NCI-H1436 (cell line): Measurements from ENCODE around the gene ZNF276.
A peak's percentile ranks its signal among the peaks of the same experiment; 100 is the strongest.
"Not testable (repeated sequence)": the region's sequence is repeated elsewhere in the genome, so short reads cannot be mapped to it uniquely, and the experiment has no call there.

Experiments
- DNase-seq: peaks from one replicate; lab custom pipeline; 2025; lab: John Stamatoyannopoulos, UW

The ZNF276 gene

DNA sequence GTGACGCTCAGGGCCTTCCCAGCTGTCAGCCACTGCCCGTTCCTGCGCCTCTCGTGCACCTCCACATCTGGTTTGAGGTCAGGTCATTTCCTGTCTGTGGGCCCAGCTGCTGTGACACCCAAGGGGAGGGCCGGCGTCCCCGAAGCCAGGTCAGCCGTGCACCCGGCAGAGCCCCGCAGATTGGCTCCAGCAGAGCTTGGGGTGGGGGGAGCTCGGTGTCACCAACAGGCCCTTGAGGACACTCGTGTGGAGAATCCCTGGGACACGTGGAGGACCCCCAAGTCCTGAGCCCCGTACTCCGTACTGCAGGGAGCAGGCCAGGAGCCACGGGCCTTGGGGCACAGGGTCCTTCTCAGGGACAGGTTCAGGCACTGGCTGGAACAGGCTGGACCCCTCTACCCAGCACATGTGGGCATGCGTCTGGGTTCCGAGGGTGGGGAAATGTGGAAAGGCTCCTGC lies 24.6 kb upstream of the ZNF276 start:
- no peak for DNase-seq

DNA sequence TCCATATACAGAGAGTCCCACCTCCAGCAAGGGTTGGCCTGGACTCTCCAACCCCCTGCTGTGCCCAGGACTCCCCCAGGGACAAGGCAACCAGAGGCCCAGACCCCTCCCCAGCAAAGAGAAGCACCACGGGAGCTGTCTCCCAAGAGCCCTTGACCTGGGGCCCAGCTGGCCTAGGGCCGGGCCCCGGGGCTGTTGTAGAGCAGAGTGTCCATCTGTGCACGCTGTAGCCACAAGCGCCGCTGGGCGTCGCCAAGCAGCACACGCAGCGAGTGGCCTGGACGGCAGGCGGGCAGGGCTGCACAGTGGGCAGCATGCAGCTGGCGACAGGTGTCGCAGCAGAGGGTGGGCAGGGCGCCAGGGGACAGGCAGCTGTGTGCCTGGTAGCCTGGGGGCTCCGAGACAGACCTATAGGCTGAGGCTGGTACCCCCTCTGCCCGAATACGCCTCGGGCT lies 24.1 kb upstream of the ZNF276 start:
- DNase-seq = no peak

DNA sequence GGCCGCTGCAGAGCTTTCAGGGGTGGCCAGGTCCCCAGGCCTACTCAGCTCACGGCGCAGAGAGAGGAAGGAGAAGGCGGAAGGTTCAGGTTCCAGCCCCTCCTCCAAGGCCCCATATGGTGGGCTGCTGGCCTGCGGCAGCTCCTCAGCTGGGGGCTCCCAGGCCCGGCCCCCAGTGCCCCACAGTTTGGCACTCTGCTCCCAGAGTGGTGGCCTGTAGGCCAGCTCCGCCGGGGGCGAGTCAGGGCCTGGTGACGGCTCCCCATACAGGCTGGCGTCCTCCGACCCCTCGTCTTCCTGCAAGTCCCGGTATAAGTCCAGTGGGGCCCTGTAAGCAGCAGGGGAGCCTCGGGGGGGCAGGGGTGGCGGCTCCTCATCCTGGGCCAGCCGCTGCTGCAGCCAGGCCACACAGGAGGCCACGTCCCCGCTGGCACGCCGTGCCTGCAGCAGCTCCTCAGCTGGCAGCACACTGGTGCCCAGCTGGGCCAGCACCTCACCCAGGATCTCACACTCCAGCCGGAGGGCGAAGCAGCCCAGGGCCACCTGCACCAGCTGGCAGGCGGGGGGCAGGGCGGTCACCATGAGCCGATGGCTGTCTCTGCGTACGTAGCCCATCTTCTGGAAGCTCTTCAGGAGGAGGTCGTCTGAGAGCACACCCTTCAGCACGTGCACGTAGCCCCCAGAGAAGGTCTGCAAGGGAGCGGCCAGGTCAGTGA lies 23.6 kb upstream of the ZNF276 start:
- no peak for DNase-seq

DNA sequence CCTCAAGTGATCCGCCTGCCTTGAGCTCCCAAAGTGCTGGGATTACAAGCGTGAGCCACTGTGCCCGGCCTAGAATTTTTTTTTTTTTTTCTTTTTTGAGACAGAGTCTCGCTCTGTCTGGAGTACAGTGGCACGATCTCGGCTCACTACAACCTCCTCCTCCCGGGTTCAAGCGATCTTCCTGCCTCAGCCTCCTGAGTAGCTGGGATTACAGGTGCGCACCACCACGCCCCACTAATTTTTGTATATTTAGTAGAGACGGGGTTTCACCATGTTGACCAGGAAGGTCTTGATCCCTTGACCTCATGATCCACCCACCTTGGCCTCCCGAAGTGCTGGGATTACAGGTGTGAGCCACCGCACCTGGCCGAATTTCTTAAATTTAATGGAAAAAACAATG lies 22.6 kb upstream of the ZNF276 start:
- not testable (repeated sequence) for DNase-seq

DNA sequence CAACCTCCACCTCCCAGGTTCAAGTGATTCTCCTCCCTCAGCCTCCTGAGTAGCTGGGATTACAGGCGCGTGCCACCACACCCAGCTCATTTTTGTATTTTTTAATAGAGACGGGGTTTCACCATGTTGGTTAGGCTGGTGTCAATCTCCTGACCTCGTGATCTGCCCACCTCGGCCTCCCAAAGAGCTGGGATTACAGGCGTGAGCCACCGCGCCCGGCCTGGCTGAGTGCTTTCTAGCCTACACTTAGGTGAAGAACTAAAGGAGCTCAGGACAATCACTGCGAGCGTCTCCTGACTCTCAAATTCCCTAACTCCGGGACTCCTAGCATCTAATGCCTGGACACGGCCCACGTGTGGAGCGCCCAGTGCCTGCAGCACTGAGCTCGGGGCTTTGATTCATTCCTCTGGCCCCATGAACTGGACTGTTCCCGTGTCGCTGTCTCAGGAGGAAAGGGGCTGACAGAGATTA lies 21.7 kb upstream of the ZNF276 start:
- DNase-seq = not testable (repeated sequence)

DNA sequence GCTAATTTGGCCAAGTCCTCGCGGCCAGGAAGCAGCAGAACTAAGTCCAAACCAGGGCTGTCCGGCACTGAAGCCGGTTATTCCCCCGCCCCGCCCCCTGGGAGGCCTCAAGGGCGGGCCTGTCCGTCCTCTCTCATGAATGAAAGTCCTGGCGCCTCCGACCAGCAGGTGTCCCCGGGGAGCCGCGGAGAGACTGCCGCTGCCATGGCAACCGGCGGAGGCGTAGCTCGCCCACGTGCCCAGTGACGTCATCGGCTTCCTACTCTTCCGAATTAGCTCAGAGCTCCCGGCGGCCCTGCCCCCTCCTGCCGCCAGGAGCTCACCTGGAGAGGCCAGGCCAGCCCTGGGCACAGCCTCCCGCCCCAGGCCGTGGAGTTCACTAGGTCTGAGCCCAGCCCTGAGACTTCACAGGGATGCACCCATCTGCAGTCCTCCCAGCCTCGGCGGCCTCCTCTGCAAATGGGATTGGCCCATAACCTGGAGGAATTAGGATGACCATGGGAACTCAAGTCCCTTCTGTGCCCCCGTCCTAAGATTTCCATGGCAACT lies 21.2 kb upstream of the ZNF276 start:
- peak; percentile 99 for DNase-seq

DNA sequence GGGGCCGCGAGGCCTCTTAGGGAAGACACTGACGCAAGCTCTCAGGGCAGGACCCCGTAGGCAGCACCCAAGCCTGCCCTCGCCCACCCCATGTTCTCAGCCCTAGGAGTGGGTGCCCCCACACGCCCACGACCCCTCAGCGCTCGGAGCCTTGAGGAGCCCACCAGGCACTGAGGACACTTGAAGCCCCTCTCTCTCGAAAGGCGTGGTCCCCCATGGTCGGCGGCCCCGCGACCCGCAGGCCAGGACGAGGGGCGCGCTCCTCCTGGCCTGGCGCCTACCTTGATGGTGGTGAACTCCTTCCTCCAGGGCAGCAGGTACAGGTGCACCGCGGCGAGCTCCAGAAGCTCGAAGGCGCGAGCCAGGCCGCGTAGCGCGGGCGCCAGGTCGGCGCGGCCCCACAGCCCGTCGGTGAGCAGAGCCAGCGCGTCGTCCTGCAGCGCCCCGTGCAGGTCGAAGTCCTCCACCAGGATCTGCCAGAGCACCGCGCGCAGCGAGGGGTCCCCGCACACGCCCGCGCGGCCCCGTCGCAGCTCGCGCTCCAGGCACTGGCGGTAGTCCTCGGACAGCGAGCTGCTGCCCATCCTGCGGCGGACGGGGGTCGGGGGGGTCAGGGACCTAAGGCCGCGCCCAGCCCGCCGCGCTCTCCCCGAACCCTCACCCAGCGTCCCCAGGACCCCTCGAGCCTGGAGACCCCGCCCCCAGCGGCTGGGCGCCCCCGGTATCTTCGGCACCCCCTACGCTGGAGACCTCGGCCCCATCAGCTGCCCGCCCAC lies 20.5 kb upstream of the ZNF276 start:
- DNase-seq = peak; percentile 52

DNA sequence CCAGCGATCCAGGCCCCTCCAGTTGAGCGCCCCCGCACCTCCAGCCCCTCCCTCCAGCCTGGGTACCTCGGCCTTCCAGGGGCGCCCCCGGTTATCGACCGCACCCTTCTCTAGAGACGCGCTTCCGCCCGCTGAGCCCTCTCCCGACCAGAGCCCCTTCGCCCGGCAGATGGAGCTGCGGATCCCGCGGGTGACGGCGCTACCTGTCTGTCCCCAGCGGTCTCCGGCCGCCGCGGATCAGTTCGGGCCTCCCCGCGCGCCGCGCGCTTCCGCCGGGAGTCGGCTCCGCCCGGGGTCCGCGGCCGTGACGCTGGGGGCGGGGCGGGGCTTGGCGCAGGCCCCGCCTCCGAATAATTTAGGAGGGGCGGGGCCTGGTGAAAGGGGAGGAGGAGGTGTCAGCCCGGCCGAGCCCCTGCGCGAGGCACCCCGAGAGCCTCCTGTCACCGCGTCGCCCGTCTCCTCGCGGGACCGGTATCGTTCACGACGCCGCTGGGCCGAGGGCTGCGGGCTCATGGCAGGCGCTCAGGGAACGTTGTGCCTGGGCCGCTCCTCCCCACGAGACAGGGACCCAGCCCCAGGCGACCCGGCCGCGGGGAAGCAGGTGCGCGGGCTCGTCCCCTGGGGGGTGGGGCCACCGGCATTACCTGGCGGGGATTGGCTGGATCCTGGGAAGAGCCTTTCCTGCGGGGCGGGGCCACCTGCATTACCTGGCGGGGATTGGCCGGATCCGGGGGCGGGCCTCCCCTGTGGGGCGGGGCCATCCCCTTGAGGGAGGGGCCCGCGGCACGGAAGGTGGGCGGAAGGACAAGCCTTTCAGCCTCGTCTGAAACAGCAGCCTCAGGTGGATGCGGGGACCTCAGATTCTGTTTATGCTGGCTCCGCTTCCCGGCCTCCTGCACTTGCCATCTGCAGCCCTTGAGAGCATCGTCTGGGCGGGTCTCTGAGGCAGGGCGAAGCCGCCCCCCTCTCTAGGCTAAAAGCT lies 19.6 kb upstream of the ZNF276 start, which contains the start of gene SPATA2L:
TSS of gene SPATA2L (minus strand) at position 281 of the 982 bp plus-strand sequence. CDS start 473 bp downstream, outside the sequence.
- peak; percentile 97 for DNase-seq

DNA sequence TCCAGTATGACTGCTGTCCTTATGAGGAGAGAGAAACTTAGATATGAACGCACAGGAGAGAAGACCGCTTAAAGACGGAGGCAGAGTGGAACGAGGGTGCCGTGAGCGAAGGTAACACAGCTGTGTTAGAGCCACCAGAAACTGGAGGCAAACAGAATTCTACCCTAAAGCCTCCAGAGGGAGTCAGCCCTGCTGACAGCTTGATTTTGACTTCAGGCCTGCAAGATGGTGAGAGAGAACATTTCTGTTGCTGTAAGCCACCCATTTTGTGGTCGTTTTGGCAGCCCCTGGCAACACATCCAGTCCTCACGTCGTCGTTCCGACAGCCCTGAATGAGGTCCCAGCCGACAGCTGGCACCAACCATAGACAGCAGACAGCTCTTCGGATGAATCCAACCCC lies 17.1 kb upstream of the ZNF276 start:
- DNase-seq = no peak

DNA sequence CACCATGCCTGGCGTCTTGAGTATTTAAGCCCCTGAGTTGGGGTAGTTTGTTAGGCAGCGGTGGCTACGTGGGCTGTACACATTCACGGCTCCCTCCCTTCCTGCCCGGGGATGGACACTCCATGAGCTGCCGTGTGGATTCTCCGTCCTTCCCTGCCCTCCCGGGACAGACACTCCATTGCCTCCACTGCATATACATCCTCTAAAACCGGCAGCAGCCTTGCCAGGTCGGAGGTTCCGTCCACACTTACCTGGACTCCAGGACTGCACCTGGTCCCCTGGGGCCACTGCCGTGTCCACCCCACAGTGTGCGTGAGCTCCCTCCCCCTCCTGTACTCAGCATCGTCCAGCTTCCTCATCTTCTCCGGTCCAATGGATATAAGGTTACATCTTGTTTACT lies 16.3 kb upstream of the ZNF276 start:
- no peak for DNase-seq

DNA sequence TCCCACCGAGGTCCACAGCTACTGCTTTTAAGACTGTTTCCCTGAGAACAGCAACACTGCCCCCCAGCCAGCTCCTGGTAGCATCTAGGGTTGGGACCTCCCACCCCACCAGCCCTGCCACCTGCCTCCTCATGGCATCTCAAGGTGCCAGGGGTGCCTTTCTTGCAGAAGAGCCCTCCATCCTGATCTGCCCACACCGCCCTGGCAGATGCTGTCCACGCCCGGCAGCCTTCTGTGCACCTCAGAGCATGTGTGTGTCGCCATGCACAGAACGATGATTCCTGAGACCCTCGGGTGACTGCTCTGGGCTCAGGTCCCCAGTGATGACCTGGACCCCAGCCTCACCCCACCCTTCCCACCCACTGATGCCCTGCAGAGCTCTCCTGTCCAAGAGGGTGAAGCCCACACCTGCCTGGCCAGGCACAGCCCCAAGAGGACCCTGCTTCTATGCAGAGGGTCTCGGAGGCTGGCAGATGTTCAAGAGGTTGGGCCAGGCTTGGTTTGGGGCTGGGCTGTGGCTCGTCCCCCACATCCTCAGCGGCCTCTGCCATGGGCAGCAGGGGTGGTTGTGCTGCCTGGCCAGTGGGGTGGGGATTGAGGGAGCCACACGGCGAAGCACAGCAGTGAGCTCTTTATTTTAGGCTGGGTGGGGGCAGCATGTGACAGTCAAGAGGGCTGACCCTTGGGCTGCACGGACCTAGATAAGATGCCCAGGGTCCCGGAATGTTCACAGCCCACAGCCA lies 14.6 kb upstream of the ZNF276 start:
- no peak for DNase-seq

DNA sequence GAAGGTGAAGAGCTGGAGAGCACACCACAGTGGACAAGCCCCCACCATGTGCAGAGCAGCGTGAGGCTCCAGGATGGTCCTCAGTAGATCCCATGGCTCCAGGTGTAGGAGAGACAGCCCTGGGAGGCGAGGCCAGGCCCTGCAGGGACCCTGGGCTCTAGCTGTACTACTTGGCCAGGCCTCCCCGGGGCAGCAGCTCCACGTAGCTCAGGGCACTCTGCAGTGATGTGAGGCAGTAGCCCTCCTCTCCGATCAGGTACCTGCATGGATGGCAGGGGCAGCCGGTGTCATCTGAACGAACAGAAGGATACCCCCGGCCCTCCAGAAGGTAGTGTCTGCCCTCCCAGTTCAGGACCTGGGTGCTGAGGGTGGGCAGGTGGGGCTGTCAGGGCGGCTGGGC lies 13.6 kb upstream of the ZNF276 start:
- no peak for DNase-seq

DNA sequence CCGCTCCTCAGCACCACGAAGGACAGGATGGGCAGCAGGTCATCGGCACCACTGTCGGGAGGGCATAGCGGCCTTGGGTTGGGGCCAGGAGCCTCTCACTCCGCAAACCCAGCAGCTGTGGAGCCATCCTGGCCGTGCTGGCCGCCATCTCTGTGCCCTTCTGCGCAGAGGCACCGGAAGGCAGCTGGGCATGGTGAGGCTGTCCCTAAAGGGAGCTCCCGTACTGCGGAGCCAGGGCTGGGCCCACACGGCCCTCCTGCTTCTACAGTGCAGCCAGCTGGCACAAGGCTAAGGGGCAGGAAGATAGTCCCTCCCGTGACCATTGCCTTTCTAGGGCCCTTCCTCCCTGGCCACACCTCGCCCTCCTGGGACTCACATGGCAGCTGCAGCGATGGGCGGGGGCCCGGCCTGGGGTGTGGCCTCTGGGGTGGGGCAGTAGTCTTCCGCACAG lies 12.8 kb upstream of the ZNF276 start:
- DNase-seq = no peak

DNA sequence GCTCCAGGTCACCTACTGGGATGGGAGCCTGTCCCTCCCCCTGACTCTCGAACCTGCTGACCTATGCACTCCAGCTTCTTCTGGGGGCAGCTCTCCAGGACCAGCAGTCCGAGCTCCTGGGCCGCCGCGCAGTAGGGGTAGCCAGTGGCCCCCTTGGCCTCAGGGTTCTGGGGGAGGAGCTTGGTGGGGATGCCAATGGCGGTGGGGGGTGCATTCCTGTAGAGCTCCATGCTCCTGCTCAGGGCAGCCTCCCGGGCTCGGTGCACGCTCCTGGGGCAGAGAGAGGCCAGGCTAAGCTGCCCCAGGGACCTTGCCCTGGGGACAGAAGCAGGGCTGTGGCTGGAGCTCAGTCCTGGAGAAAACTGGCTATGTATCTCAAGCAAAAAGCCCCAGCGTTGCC lies 12.2 kb upstream of the ZNF276 start:
- DNase-seq = no peak

DNA sequence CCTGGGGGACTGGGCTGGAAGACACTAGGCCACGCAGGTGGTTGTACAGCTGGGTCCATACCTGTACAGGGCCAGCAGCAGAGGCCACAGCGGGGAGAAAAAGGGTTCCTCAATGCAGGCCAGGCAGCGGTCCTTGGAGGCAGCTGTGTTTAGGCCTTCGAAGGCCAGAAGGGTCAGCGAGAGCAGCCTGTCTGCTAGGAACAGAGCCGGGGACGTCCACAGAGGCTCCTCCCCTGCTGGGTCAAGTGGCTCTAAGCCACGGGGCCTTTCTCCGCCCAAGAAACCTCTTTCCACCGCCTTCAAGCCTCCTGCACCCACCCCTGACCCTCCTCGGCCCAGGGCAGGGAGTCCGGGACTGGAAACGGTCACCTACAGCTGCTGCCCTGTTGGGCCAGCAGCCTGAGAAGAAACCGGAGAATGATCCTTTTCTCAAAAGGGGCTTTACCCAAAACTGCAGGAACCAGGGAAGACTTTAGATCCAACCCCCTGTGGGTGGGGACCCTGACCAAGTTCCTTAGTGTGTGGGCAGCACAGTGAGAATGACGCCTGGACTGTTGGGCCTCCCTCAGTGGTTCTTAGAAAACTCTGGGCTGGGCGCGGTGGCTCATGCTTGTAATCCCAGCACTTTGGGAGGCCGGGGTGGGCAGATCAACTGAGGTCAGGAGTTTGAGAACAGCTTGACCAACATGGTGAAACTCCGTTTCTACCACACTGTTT lies 11.5 kb upstream of the ZNF276 start:
- no peak for DNase-seq

DNA sequence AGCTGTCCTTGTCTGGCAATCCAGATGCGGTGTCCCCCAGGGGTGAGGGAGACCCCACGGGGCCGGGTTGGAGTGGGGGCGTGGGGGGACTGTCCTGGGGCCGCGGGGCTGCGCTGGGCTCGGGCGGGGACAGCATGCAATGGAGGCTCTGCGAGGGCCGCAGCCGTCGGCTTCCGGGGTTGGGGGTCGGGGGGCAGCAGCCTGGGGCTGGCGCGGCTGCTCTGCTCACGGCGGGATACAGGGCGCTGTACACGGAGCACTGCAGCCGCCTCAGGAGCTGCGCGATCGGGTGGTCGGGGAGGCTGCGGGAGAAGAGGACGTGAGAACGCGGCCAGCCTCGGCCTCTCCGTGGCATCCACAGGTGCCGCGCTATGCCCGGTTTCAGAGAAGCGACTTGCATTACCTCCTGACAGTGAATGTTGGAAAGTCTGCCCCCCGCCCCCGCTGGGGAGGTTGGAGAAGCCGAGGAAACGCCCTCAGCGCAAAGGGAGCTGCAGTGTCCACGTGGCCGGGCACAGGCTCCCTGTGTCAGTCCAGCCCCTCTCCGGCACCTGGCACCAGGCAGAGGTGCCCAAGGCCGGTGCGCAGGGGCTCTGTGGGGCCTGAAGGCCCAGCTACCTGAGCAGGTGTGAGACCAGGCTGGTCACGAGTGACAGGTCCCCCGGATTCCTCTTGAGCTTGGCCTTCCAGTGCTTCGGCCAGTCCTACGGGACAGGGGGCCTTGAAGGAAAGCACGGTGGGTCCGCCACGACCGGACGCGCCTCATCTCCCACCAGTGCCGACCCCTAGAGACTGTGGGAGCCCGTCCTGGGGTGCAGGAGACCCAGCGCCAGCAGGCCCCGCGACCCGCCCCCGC lies 10.4 kb upstream of the ZNF276 start:
- no peak for DNase-seq

DNA sequence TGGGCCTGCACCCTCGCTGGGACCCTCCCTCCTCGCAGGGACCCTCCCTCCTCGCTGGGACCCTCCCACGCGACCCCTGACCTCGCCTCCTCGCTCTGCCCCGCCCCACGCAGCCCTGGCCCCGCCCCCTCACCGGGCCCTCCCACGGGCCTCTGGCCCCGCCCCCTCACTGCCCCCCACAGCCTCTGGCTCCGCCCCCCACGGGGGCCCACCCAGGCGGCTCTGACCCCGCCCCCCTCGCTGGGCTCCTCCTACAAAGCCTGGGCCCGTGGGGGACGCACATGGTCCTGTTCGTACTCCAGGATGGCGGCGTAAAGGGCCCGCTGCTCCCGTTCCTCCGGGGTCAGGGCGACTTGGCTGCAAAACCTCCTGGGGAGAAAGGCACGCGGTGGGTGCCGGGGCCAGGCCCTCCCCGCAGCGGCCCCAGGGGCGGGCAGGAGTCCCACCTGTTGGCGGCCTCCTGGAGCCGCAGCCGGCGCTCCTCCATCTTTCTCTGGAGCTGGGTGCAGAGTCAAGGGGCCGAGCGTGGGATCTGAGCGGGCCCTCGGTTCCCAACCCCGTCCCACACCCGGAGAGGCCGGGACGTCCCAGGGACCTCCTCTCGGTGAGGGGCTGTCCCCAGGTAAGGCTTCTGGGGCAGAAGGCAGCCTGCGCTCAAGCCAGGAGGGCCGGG lies 9.6 kb upstream of the ZNF276 start:
- no peak for DNase-seq

DNA sequence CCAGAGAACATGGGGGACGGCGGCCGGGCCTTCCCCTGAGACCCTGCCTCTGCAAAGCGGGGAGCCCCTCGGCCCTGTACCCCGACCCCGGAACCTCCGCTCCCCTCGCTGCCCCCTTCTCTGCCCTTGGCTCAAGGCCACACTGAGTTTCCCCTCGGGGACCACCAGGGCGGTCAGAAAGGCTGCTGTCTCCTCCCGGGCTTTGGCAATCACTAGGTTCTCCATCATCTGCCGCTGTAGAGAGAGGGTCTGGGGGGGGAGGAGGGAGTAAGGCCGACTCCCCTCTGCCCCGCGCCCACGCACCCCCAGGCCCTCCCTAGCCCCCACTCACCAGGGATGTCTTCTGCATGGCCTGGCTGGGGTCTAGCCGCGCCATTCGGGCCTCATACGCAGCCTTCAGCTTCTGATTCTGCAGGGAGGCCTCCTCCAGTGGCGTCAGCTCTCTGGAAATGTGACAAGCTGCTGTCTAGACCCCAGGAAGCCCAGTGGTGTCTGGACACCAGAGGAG lies 9.0 kb upstream of the ZNF276 start:
- no peak for DNase-seq
